ENCODE measurements around the gene MLH1.
"Not testable (repeated sequence)": the region's sequence is repeated elsewhere in the genome, so short reads cannot be mapped to it uniquely, and the experiment has no call there.

The MLH1 gene

DNA sequence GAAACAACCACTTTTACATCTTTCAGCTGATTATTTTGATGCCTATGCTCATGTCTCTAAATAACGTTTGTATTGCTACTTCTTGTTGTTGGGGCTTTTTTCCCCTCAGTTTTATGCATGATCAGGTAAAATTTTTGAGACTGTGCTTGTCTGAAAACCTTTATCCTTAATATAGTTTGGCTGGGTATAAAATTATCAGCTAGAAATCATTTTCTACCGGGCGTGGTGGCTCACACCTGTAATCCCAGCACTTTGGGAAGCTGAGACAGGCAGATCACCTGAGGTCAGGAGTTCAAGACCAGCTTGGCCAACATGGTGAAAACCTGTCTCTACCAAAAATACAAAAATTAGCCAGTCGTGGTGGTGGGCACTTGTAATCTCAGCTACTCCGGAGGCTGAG is 45.5 kb upstream of the MLH1 start:
- not testable (repeated sequence) for H3K4me3 ChIP-seq (ENCODE audit: control insufficient read depth in 1 of 7, extremely low read depth in 1 of 7, insufficient read depth in 4 of 7, low read depth in 2 of 7, low read length in 6 of 7); DNase-seq; H3K27ac ChIP-seq (ENCODE audit: insufficient read depth in 1 of 2, low read depth in 1 of 2, low read length in 2 of 2, poor library complexity in 1 of 2, severe bottlenecking in 2 of 2); H3K36me3 ChIP-seq (ENCODE audit: control insufficient read depth in 4 of 4, insufficient read depth in 4 of 4, low read length in 3 of 4); H3K27me3 ChIP-seq (replicated peaks in 2 of 5; ENCODE audit: control insufficient read depth in 4 of 5, insufficient read depth in 5 of 5, low read length in 4 of 5)
- 78% methylated on average over 4 of the region's 5 CpGs for WGBS (ENCODE audit: insufficient coverage)
- peaks cover 0 to 11% (median 5%) of the 10 kb centered on the region in 5 experiments for H3K9me3 ChIP-seq (ENCODE audit: control extremely low read depth in 1 of 5, control insufficient read depth in 4 of 5, insufficient read depth in 2 of 5, low read depth in 1 of 5, low read length in 4 of 5)
- ChIA-PET CTCF (interaction anchor here (0.6 to 1.9 kb wide), 4 partner anchors 11 to 33 kb away, joined by 3 to 17 read pairs (median 4); no protein-coding TSS in a partner anchor), POLR2A (interaction anchor here (0.7 kb wide), 1 partner anchor 40 kb away, joined by 3 read pairs; no protein-coding TSS in a partner anchor)
- peaks cover 0 to 18% (median 16%) of the 10 kb centered on the region in 4 experiments for H3K4me1 ChIP-seq (ENCODE audit: control extremely low read depth in 1 of 4, control insufficient read depth in 4 of 4, insufficient read depth in 4 of 4, low read length in 3 of 4)

DNA sequence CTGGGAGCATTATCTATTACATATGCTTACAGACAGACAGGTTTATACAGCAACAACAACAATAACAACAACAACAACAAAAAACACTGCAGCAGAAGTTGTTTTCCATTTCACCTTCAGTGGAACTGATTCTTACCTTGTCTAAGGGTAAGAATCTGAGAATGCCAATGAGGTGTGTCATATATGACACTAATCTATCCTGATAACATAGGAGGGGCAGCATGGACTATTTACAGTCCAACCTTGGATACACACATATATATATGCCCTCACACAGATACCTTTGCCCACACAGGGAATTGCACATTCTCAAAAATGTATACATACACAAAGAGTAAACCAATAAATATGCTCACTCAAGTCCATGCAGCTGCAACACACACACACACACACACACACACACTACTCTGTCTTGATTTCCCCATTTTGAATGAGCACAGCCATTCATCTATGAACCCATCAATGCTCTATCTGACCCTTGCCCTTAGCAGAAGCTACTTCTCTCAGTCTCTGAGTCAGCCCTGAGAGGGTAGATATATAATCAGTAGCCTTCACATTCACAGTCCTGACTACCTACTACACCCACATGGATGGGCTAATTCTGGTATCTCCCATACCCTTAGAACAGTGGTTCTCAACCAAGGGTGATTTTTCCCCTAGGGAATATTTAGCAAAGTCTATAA is 38.7 kb upstream of the MLH1 start:
- no peaks in the 10 kb centered on the region for H3K36me3 ChIP-seq (ENCODE audit: control insufficient read depth in 4 of 4, insufficient read depth in 4 of 4, low read length in 3 of 4)
- no peaks in the 10 kb centered on the region for H3K9me3 ChIP-seq (ENCODE audit: control extremely low read depth in 1 of 5, control insufficient read depth in 4 of 5, insufficient read depth in 2 of 5, low read depth in 1 of 5, low read length in 4 of 5)
- H3K27ac ChIP-seq (ENCODE audit: insufficient read depth in 1 of 2, low read depth in 1 of 2, low read length in 2 of 2, poor library complexity in 1 of 2, severe bottlenecking in 2 of 2): no peak overlapping the region
- POLR2A ChIA-PET: interaction anchor here (0.6 kb wide), 2 partner anchors 17 to 221 kb away, joined by 3 read pairs; no protein-coding TSS in a partner anchor
- DNase-seq: no peak
- CTCF ChIA-PET: interaction anchor here (0.7 to 9.9 kb wide), 4 partner anchors 9 to 49 kb away, joined by 3 to 92 read pairs (median 22); no protein-coding TSS in a partner anchor
- H3K4me3 ChIP-seq (ENCODE audit: control insufficient read depth in 1 of 7, extremely low read depth in 1 of 7, insufficient read depth in 4 of 7, low read depth in 2 of 7, low read length in 6 of 7): no peak overlapping the region
- no peaks in the 10 kb centered on the region for H3K27me3 ChIP-seq (replicated peaks in 2 of 5; ENCODE audit: control insufficient read depth in 4 of 5, insufficient read depth in 5 of 5, low read length in 4 of 5)
- peaks cover 0 to 8% (median 2%) of the 10 kb centered on the region in 4 experiments for H3K4me1 ChIP-seq (ENCODE audit: control extremely low read depth in 1 of 4, control insufficient read depth in 4 of 4, insufficient read depth in 4 of 4, low read length in 3 of 4)

DNA sequence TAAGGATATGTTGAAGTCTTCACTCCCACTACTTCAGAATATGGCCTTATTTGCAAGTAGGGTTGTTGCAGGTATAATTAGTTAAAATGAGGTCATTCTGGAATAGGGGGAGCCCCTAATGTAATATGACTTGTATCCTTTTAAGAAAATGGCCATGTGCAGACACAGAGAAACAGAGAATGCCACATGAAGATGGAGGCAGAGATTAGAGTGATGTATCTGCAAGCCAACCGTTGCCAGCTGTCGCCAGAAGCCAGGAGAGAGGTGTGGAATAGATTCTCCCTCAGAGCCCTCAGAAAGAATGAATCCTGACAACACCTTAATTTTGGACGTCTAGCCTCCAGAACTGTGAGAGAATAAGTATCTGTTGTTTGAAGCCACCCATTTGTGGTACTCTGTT is 37.2 kb upstream of the MLH1 start:
- WGBS (ENCODE audit: insufficient coverage): 100% methylated on average over 3 of the region's 3 CpGs

DNA sequence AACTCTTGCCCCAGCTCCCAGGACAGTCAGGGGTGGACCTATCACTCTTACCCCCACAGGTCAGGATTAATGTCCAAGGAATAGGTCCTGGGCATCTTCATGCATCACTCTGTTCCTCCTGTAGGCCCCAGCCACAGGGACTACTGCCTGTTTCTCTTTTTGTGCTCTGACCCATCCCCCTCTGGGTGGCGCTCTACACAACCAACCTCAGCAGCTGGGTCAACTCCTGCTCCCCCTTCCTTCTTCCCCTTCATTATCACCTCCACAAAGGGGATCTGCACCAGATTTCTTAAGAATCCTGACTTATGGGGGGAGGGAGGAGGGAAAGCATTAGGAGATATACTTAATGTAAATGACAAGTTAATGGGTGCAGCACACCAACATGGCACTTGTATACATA is 36.3 kb upstream of the MLH1 start:
- POLR2A ChIA-PET: interaction anchor here (1.1 kb wide), 1 partner anchor 52 kb away, joined by 3 read pairs; no protein-coding TSS in a partner anchor
- no CpG with 5 or more reads among the region's 1 CpG for WGBS (ENCODE audit: insufficient coverage)
- no peak overlapping the region for H3K27ac ChIP-seq (ENCODE audit: insufficient read depth in 1 of 2, low read depth in 1 of 2, low read length in 2 of 2, poor library complexity in 1 of 2, severe bottlenecking in 2 of 2)

More for the DNA sequence above, 37.2 kb upstream of the MLH1 start:
- Histone ChIP-seq H3K4me3 (ENCODE audit: control insufficient read depth in 1 of 7, extremely low read depth in 1 of 7, insufficient read depth in 4 of 7, low read depth in 2 of 7, low read length in 6 of 7) (no peak overlapping the region), H3K4me1 (ENCODE audit: control extremely low read depth in 1 of 4, control insufficient read depth in 4 of 4, insufficient read depth in 4 of 4, low read length in 3 of 4) (peaks cover 0 to 8% (median 2%) of the 10 kb centered on the region in 4 experiments), H3K9me3 (ENCODE audit: control extremely low read depth in 1 of 5, control insufficient read depth in 4 of 5, insufficient read depth in 2 of 5, low read depth in 1 of 5, low read length in 4 of 5) (no peaks in the 10 kb centered on the region), H3K27ac (ENCODE audit: insufficient read depth in 1 of 2, low read depth in 1 of 2, low read length in 2 of 2, poor library complexity in 1 of 2, severe bottlenecking in 2 of 2) (no peak overlapping the region), H3K27me3 (replicated peaks in 2 of 5; ENCODE audit: control insufficient read depth in 4 of 5, insufficient read depth in 5 of 5, low read length in 4 of 5) (no peaks in the 10 kb centered on the region), H3K36me3 (ENCODE audit: control insufficient read depth in 4 of 4, insufficient read depth in 4 of 4, low read length in 3 of 4) (no peaks in the 10 kb centered on the region)
- DNase-seq: no peak
- POLR2A ChIA-PET: no interaction called here
- CTCF ChIA-PET: interaction anchor here (0.7 to 9.9 kb wide), 8 partner anchors 10 to 227 kb away, joined by 3 to 92 read pairs (median 6); partner anchors contain the start of gene TRANK1

DNA sequence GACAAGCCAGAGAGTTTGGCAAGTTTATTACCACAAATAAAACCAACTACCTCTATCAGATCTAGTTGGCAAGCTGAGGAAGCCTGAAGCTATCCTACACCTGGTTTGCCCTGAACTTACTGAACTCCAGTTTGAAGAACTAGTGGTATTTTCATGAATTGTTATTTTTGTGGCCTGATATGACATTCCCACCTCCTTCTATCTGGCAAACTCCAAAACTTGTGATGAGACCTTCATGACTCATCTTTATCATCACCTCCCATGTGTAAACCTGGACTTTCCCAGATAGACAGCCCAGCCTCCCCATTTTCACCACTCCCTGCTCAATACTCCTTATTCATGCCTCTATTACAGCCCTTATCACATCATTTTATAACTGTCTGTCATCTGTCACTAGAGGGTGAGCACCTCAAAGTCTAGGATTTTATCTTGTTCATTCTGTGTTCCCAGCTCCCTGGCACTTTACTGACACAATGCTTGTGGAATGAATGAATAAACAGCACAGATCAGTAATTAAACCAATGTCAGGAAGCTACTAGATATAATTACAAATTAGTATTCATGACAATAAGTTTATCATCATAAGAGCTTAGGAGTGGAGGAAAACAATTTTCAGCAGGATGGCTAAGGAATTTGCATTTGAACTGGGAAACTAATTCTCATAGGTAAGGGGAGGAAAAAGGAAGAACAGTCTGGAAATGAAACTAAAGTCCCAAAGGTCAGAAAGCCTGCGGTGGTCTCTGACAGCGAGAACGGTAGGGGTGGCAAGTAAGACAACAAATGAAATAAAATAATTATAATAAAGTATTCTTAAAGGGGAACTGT is 35.2 kb upstream of the MLH1 start:
- H3K4me1 ChIP-seq (ENCODE audit: control extremely low read depth in 1 of 4, control insufficient read depth in 4 of 4, insufficient read depth in 4 of 4, low read length in 3 of 4): peaks cover 0 to 8% (median 2%) of the 10 kb centered on the region in 4 experiments
- CTCF ChIA-PET: interaction anchor here (0.6 to 9.9 kb wide), 36 partner anchors 9 to 229 kb away, joined by 3 to 92 read pairs (median 5); partner anchors contain the start of gene TRANK1
- peak overlapping the region in 1 of 2 experiments; percentile 62 for H3K27ac ChIP-seq (ENCODE audit: insufficient read depth in 1 of 2, low read depth in 1 of 2, low read length in 2 of 2, poor library complexity in 1 of 2, severe bottlenecking in 2 of 2)
- WGBS (ENCODE audit: insufficient coverage): no CpG with 5 or more reads among the region's 3 CpGs
- no peaks in the 10 kb centered on the region for H3K9me3 ChIP-seq (ENCODE audit: control extremely low read depth in 1 of 5, control insufficient read depth in 4 of 5, insufficient read depth in 2 of 5, low read depth in 1 of 5, low read length in 4 of 5)
- no peaks in the 10 kb centered on the region for H3K27me3 ChIP-seq (replicated peaks in 2 of 5; ENCODE audit: control insufficient read depth in 4 of 5, insufficient read depth in 5 of 5, low read length in 4 of 5)
- H3K36me3 ChIP-seq (ENCODE audit: control insufficient read depth in 4 of 4, insufficient read depth in 4 of 4, low read length in 3 of 4): no peaks in the 10 kb centered on the region
- DNase-seq: peak in 2 of 3 donors; percentile 25 to 40
- POLR2A ChIA-PET: interaction anchor here (0.7 to 1.4 kb wide), 4 partner anchors 35 to 53 kb away, joined by 3 to 5 read pairs (median 4); partner anchors contain the start of genes EPM2AIP1 and MLH1
- H3K4me3 ChIP-seq (ENCODE audit: control insufficient read depth in 1 of 7, extremely low read depth in 1 of 7, insufficient read depth in 4 of 7, low read depth in 2 of 7, low read length in 6 of 7): no peak overlapping the region

More for the DNA sequence above, 36.3 kb upstream of the MLH1 start:
- CTCF ChIA-PET: interaction anchor here (0.8 to 9.9 kb wide), 20 partner anchors 9 to 226 kb away, joined by 3 to 92 read pairs (median 6); partner anchors contain the start of gene TRANK1
- Histone ChIP-seq H3K4me1 (ENCODE audit: control extremely low read depth in 1 of 4, control insufficient read depth in 4 of 4, insufficient read depth in 4 of 4, low read length in 3 of 4) (peaks cover 0 to 8% (median 2%) of the 10 kb centered on the region in 4 experiments), H3K4me3 (ENCODE audit: control insufficient read depth in 1 of 7, extremely low read depth in 1 of 7, insufficient read depth in 4 of 7, low read depth in 2 of 7, low read length in 6 of 7) (no peak overlapping the region), H3K27me3 (replicated peaks in 2 of 5; ENCODE audit: control insufficient read depth in 4 of 5, insufficient read depth in 5 of 5, low read length in 4 of 5) (no peaks in the 10 kb centered on the region), H3K36me3 (ENCODE audit: control insufficient read depth in 4 of 4, insufficient read depth in 4 of 4, low read length in 3 of 4) (no peaks in the 10 kb centered on the region), H3K9me3 (ENCODE audit: control extremely low read depth in 1 of 5, control insufficient read depth in 4 of 5, insufficient read depth in 2 of 5, low read depth in 1 of 5, low read length in 4 of 5) (no peaks in the 10 kb centered on the region)
- DNase-seq: no peak

DNA sequence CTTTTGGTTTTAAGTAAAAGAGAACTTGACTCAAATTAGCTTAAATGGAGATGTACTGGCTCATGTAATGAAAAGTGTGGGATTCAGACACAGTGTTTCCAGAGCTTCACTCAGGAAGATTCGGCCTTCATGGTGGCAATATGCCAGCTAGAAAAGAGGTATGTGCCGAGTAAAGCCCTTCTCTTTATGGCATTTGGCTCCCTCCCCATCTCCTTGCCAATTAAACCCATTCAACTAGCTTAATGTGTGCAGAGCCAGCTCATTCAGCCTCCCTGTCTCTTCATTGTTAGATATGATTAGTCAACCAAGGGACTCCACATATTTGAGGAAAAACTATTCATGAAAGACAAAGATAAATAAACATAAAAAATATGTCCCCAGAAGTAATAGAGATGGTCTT is 33.5 kb upstream of the MLH1 start:
- Histone ChIP-seq H3K27ac (ENCODE audit: insufficient read depth in 1 of 2, low read depth in 1 of 2, low read length in 2 of 2, poor library complexity in 1 of 2, severe bottlenecking in 2 of 2) (no peak overlapping the region), H3K9me3 (ENCODE audit: control extremely low read depth in 1 of 5, control insufficient read depth in 4 of 5, insufficient read depth in 2 of 5, low read depth in 1 of 5, low read length in 4 of 5) (no peaks in the 10 kb centered on the region), H3K4me1 (ENCODE audit: control extremely low read depth in 1 of 4, control insufficient read depth in 4 of 4, insufficient read depth in 4 of 4, low read length in 3 of 4) (peaks cover 0 to 11% (median 2%) of the 10 kb centered on the region in 4 experiments), H3K4me3 (ENCODE audit: control insufficient read depth in 1 of 7, extremely low read depth in 1 of 7, insufficient read depth in 4 of 7, low read depth in 2 of 7, low read length in 6 of 7) (no peak overlapping the region), H3K27me3 (replicated peaks in 2 of 5; ENCODE audit: control insufficient read depth in 4 of 5, insufficient read depth in 5 of 5, low read length in 4 of 5) (no peaks in the 10 kb centered on the region), H3K36me3 (ENCODE audit: control insufficient read depth in 4 of 4, insufficient read depth in 4 of 4, low read length in 3 of 4) (no peaks in the 10 kb centered on the region)
- CTCF ChIA-PET: interaction anchor here (1.0 to 9.9 kb wide), 14 partner anchors 10 to 232 kb away, joined by 3 to 92 read pairs (median 11); partner anchors contain the start of gene TRANK1
- no CpG with 5 or more reads among the region's 2 CpGs for WGBS (ENCODE audit: insufficient coverage)
- no peak for DNase-seq
- POLR2A ChIA-PET: interaction anchor here (0.7 kb wide), 1 partner anchor 10 kb away, joined by 3 read pairs; no protein-coding TSS in a partner anchor
